ENCODE measurements around the gene PRR19.

PRR19 gene

DNA sequence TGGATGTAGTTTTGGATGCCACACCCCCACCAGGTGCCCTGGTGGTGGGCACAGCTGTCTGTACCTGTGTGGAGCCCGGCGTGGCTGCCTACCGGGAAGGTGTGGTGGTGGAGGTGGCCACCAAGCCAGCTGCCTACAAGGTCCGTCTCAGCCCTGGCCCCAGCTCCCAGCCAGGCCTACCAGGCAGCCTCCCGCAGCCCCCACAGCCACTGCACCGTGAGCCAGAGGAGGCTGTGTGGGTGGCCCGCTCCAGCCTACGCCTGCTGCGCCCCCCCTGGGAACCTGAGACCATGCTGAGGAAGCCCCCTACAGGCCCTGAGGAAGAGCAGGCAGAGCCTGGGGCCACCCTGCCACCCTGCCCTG, 29.4 kb upstream of the PRR19 start:
- no peaks in the 10 kb centered on the region for H3K9me3 ChIP-seq (ENCODE audit: control insufficient read depth, low read length)
- H3K4me3 ChIP-seq (ENCODE audit: insufficient read depth, low read depth, low read length, poor library complexity, severe bottlenecking): no peak overlapping the region
- H3K4me1 ChIP-seq (ENCODE audit: control insufficient read depth, insufficient read depth, low read length, poor library complexity, severe bottlenecking): peaks cover 35% of the 10 kb centered on the region
- H3K36me3 ChIP-seq (ENCODE audit: control insufficient read depth, insufficient read depth, low read length): peaks cover 32% of the 10 kb centered on the region
- no peaks in the 10 kb centered on the region for H3K27me3 ChIP-seq (replicated peaks; ENCODE audit: control insufficient read depth, insufficient read depth, low read length, poor library complexity, severe bottlenecking)
- no peak overlapping the region for H3K27ac ChIP-seq (ENCODE audit: insufficient read depth, low read length, poor library complexity, severe bottlenecking)
- DNase-seq: no peak

DNA sequence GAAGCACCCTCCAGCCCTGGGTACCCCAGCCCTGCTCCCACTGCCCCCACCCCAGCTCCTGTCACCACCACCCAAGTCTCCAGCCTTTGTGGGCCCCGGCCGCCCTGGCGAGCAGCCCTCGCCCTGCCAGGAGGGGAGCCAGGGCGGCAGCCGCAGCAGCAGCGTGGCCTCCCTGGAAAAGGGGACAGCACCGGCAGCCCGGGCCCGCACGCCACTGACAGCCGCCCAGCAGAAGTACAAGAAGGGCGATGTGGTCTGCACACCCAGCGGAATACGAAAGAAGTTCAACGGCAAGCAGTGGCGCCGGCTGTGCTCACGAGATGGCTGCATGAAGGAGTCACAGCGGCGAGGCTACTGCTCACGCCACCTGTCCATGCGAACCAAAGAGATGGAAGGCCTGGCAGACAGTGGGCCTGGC, 28.9 kb upstream of the PRR19 start:
- H3K4me3 ChIP-seq (ENCODE audit: insufficient read depth, low read depth, low read length, poor library complexity, severe bottlenecking): no peak overlapping the region
- H3K27ac ChIP-seq (ENCODE audit: insufficient read depth, low read length, poor library complexity, severe bottlenecking): no peak overlapping the region
- peaks cover 32% of the 10 kb centered on the region for H3K36me3 ChIP-seq (ENCODE audit: control insufficient read depth, insufficient read depth, low read length)
- H3K4me1 ChIP-seq (ENCODE audit: control insufficient read depth, insufficient read depth, low read length, poor library complexity, severe bottlenecking): peaks cover 31% of the 10 kb centered on the region
- no peaks in the 10 kb centered on the region for H3K27me3 ChIP-seq (replicated peaks; ENCODE audit: control insufficient read depth, insufficient read depth, low read length, poor library complexity, severe bottlenecking)
- no peaks in the 10 kb centered on the region for H3K9me3 ChIP-seq (ENCODE audit: control insufficient read depth, low read length)
- DNase-seq: no peak

DNA sequence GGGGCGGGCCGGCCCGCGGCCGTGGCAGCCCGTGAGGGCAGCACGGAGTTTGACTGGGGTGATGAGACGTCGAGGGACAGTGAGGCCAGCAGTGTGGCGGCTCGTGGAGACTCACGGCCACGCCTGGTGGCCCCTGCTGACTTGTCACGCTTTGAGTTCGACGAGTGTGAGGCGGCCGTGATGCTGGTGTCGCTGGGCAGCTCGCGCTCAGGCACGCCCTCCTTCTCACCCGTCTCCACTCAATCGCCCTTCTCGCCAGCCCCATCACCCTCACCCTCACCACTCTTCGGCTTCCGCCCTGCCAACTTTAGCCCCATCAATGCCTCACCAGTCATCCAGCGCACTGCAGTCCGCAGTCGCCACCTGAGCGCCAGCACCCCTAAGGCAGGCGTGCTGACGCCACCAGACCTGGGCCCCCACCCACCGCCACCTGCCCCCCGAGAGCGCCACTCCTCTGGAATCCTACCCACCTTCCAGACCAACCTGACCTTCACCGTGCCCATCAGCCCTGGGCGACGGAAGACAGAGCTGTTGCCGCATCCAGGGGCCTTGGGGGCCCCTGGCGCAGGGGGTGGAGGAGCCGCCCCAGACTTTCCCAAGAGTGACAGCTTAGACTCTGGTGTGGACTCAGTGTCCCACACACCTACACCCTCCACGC, 28.4 kb upstream of the PRR19 start:
- Histone ChIP-seq H3K27ac (ENCODE audit: insufficient read depth, low read length, poor library complexity, severe bottlenecking) (no peak overlapping the region), H3K4me3 (ENCODE audit: insufficient read depth, low read depth, low read length, poor library complexity, severe bottlenecking) (no peak overlapping the region), H3K27me3 (replicated peaks; ENCODE audit: control insufficient read depth, insufficient read depth, low read length, poor library complexity, severe bottlenecking) (no peaks in the 10 kb centered on the region), H3K36me3 (ENCODE audit: control insufficient read depth, insufficient read depth, low read length) (peaks cover 32% of the 10 kb centered on the region), H3K4me1 (ENCODE audit: control insufficient read depth, insufficient read depth, low read length, poor library complexity, severe bottlenecking) (peaks cover 30% of the 10 kb centered on the region), H3K9me3 (ENCODE audit: control insufficient read depth, low read length) (no peaks in the 10 kb centered on the region)
- DNase-seq: no peak

DNA sequence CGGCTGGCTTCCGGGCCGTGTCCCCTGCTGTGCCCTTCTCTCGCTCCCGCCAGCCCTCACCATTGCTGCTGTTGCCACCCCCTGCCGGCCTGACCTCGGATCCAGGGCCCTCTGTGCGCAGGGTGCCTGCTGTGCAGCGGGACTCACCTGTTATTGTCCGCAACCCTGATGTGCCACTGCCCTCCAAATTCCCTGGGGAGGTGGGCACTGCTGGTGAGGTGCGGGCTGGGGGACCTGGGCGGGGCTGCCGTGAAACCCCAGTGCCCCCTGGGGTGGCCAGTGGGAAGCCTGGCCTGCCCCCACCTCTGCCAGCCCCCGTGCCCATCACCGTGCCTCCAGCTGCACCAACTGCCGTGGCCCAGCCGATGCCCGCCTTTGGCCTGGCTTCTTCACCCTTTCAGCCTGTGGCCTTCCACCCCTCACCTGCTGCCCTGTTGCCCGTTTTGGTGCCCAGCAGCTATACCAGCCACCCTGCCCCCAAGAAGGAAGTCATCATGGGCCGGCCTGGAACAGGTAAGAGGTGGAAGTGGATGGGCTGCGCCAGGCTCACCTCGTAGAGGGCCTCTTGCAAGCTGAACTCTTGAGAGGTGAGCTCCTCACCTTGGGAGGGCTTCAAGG, 27.8 kb upstream of the PRR19 start:
- Histone ChIP-seq H3K36me3 (ENCODE audit: control insufficient read depth, insufficient read depth, low read length) (peaks cover 32% of the 10 kb centered on the region), H3K4me3 (ENCODE audit: insufficient read depth, low read depth, low read length, poor library complexity, severe bottlenecking) (no peak overlapping the region), H3K27ac (ENCODE audit: insufficient read depth, low read length, poor library complexity, severe bottlenecking) (no peak overlapping the region), H3K27me3 (replicated peaks; ENCODE audit: control insufficient read depth, insufficient read depth, low read length, poor library complexity, severe bottlenecking) (no peaks in the 10 kb centered on the region), H3K9me3 (ENCODE audit: control insufficient read depth, low read length) (no peaks in the 10 kb centered on the region), H3K4me1 (ENCODE audit: control insufficient read depth, insufficient read depth, low read length, poor library complexity, severe bottlenecking) (peaks cover 33% of the 10 kb centered on the region)
- DNase-seq: no peak

DNA sequence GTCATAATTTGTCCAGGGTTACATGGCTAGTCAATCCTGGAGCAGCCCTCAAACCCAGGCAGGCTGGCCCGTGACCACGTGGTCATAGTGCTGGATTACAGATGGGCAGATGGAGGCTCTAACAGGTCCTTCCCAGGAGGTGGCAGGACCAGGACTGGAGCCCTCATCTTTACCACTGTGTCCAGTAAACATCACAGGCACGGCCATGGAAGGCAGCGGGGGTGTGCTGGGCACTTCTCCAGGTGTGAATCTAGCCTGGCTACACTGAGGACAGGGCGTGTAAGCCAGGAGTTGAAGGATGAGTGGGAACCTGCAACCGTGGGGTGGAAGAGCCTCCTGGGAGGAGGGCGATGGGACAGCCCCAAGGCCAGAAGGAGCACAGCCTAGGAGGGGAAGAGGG, 26.8 kb upstream of the PRR19 start:
- no peak overlapping the region for H3K4me3 ChIP-seq (ENCODE audit: insufficient read depth, low read depth, low read length, poor library complexity, severe bottlenecking)
- no peaks in the 10 kb centered on the region for H3K9me3 ChIP-seq (ENCODE audit: control insufficient read depth, low read length)
- no peaks in the 10 kb centered on the region for H3K27me3 ChIP-seq (replicated peaks; ENCODE audit: control insufficient read depth, insufficient read depth, low read length, poor library complexity, severe bottlenecking)
- no peak for DNase-seq
- no peak overlapping the region for H3K27ac ChIP-seq (ENCODE audit: insufficient read depth, low read length, poor library complexity, severe bottlenecking)
- peaks cover 31% of the 10 kb centered on the region for H3K4me1 ChIP-seq (ENCODE audit: control insufficient read depth, insufficient read depth, low read length, poor library complexity, severe bottlenecking)
- H3K36me3 ChIP-seq (ENCODE audit: control insufficient read depth, insufficient read depth, low read length): peaks cover 32% of the 10 kb centered on the region

DNA sequence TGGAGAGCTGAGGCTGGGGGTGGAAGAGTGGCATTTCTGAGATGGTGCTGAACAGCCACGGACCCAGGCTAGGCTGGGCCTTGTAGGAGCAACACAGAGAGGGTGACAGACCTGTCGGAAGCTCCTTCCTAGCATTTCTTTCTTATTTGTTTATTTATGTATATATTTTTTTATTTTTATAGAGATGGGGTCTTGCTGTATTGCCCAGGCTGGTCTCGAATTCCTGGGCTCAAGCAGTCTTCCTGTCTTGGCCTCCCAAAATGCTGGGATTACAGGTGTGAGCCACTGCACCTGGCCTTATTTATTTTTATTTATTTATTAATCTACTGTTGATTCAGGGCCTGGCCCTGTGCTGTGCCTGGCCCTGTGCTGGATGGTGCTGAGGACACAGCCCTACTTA, 26.4 kb upstream of the PRR19 start:
- Histone ChIP-seq H3K4me3 (ENCODE audit: insufficient read depth, low read depth, low read length, poor library complexity, severe bottlenecking) (no peak overlapping the region), H3K27ac (ENCODE audit: insufficient read depth, low read length, poor library complexity, severe bottlenecking) (no peak overlapping the region), H3K36me3 (ENCODE audit: control insufficient read depth, insufficient read depth, low read length) (peaks cover 32% of the 10 kb centered on the region), H3K9me3 (ENCODE audit: control insufficient read depth, low read length) (no peaks in the 10 kb centered on the region), H3K27me3 (replicated peaks; ENCODE audit: control insufficient read depth, insufficient read depth, low read length, poor library complexity, severe bottlenecking) (no peaks in the 10 kb centered on the region), H3K4me1 (ENCODE audit: control insufficient read depth, insufficient read depth, low read length, poor library complexity, severe bottlenecking) (peaks cover 27% of the 10 kb centered on the region)
- no peak for DNase-seq

DNA sequence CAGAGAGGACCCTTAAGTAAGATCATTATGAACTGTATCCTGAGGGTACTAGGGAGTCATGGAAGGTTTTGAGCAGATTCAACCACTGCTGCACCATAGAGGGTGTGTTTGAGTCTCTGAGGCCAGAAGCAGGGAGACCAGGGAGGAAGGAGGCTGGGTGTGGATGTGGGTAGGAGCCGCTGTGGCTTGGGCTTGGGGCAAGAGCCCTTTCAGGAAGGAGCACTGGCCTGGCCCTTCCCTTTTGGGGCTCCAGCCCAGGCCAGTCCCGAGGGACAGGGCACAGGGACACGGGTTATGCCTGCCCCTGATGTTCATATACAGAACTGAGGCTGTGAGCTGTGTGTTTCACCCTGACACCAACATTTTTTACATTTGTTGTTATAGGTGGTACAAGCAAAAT, 25.6 kb upstream of the PRR19 start:
- Histone ChIP-seq H3K27ac (ENCODE audit: insufficient read depth, low read length, poor library complexity, severe bottlenecking) (no peak overlapping the region), H3K4me1 (ENCODE audit: control insufficient read depth, insufficient read depth, low read length, poor library complexity, severe bottlenecking) (peaks cover 23% of the 10 kb centered on the region), H3K4me3 (ENCODE audit: insufficient read depth, low read depth, low read length, poor library complexity, severe bottlenecking) (no peak overlapping the region), H3K36me3 (ENCODE audit: control insufficient read depth, insufficient read depth, low read length) (peaks cover 32% of the 10 kb centered on the region), H3K27me3 (replicated peaks; ENCODE audit: control insufficient read depth, insufficient read depth, low read length, poor library complexity, severe bottlenecking) (no peaks in the 10 kb centered on the region), H3K9me3 (ENCODE audit: control insufficient read depth, low read length) (no peaks in the 10 kb centered on the region)
- DNase-seq: no peak

DNA sequence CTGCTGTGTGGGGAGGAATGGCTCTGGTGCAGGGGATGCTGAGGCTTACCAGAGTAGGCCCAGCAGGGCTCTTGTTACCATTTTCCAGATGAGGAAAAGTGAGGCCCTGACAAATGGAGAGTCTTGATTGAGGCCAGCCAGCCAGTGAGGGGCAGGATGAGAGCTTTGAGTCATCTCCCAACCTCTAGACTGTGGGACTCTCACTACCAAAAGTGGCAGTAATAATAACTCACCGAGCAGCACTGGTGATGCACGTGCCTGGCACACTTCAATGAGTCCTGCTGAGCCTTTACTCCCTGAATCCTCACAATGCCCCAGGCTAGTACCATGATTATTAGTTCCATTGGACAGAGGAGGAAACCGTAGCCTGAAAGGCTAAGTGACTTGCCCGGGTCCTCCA, 25.1 kb upstream of the PRR19 start:
- no peak overlapping the region for H3K4me3 ChIP-seq (ENCODE audit: insufficient read depth, low read depth, low read length, poor library complexity, severe bottlenecking)
- no peak for DNase-seq

DNA sequence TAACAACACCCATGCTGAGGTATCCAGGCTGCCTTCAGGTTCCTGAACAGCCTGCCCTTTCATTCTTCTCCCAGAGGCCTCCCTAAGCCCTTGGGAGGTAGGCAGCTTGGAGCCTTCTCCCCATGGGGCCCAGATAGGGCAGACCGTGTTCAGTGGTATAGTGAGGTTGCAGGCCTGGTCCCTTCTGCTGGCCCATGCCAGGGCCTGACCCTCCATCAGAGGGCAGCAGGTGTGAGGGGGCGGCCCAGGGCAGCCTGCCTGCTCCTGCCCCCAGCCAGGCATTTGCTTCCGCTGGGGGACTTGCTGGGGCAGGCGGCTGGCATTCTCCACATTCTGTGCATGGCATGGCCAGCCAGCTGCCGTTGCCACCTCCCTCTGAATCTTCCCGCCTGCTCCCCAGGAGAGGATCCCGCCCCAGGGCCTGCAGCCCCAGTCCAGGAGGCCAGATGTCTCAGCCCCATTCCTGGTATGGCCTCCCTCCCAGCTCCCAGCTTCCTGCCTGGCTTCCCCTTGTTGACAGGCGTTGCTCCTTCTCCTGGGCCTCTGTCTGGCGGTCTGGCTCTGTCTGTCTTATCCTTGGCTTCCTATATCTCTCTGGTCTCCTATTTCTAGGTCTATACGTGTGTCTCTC, 24.0 kb upstream of the PRR19 start:
- no peak for DNase-seq
- peaks cover 38% of the 10 kb centered on the region for H3K4me1 ChIP-seq (ENCODE audit: control insufficient read depth, insufficient read depth, low read length, poor library complexity, severe bottlenecking)
- H3K27me3 ChIP-seq (replicated peaks; ENCODE audit: control insufficient read depth, insufficient read depth, low read length, poor library complexity, severe bottlenecking): no peaks in the 10 kb centered on the region
- H3K9me3 ChIP-seq (ENCODE audit: control insufficient read depth, low read length): no peaks in the 10 kb centered on the region
- no peak overlapping the region for H3K4me3 ChIP-seq (ENCODE audit: insufficient read depth, low read depth, low read length, poor library complexity, severe bottlenecking)
- H3K27ac ChIP-seq (ENCODE audit: insufficient read depth, low read length, poor library complexity, severe bottlenecking): peak overlapping the region; percentile 1
- H3K36me3 ChIP-seq (ENCODE audit: control insufficient read depth, insufficient read depth, low read length): peaks cover 20% of the 10 kb centered on the region

More for the DNA sequence above, 25.1 kb upstream of the PRR19 start:
- no peaks in the 10 kb centered on the region for H3K27me3 ChIP-seq (replicated peaks; ENCODE audit: control insufficient read depth, insufficient read depth, low read length, poor library complexity, severe bottlenecking)
- no peaks in the 10 kb centered on the region for H3K9me3 ChIP-seq (ENCODE audit: control insufficient read depth, low read length)
- H3K4me1 ChIP-seq (ENCODE audit: control insufficient read depth, insufficient read depth, low read length, poor library complexity, severe bottlenecking): peaks cover 27% of the 10 kb centered on the region
- peaks cover 31% of the 10 kb centered on the region for H3K36me3 ChIP-seq (ENCODE audit: control insufficient read depth, insufficient read depth, low read length)
- no peak overlapping the region for H3K27ac ChIP-seq (ENCODE audit: insufficient read depth, low read length, poor library complexity, severe bottlenecking)

DNA sequence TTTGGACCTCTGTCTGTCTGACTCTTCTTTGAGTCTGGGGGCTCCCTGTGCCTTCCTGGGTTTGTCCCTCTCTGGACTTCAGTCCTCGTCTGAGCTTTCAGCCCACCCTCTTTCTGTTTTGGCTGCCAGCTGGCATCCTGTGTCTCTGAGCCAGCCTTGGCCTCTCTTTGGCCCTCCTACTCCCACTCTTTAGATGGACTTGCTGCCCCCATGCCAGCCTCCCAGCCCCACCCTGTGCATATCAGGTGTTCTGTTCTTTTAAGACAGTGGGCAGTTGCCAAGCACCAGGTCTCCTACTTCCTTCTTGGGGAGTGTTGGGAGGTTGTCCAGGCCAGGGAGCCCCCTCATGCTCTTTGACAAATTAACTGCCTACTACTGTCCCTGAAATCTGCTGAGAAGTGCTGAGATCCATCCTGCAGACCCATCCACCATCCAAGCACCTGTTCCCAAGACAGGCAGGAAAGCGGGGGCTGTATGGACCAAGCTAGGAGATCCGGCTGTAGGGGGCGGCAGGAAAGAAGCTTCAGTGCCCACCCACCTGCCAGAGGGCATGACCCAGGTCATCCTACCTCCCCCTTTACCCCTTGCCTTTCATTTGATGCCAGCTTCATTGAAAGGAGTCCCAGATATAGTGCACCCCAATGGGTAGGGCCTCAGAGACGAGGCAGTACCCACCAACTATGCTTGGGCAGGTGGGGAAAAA, 23.3 kb upstream of the PRR19 start:
- Histone ChIP-seq H3K4me1 (ENCODE audit: control insufficient read depth, insufficient read depth, low read length, poor library complexity, severe bottlenecking) (peaks cover 42% of the 10 kb centered on the region), H3K36me3 (ENCODE audit: control insufficient read depth, insufficient read depth, low read length) (peaks cover 13% of the 10 kb centered on the region), H3K27me3 (replicated peaks; ENCODE audit: control insufficient read depth, insufficient read depth, low read length, poor library complexity, severe bottlenecking) (no peaks in the 10 kb centered on the region), H3K4me3 (ENCODE audit: insufficient read depth, low read depth, low read length, poor library complexity, severe bottlenecking) (no peak overlapping the region), H3K27ac (ENCODE audit: insufficient read depth, low read length, poor library complexity, severe bottlenecking) (no peak overlapping the region), H3K9me3 (ENCODE audit: control insufficient read depth, low read length) (no peaks in the 10 kb centered on the region)
- no peak for DNase-seq

Measured in effector memory CD4-positive, alpha-beta T cell (primary cell).